IMR-90 (cell line): ENCODE data around the gene PCID2. TPM values are rescaled to one million over a fixed set of nuclear protein-coding genes. Genes with fewer than 3 reads are reported as not detected.

ENCODE experiments used
- ATAC-seq: fragments of 200-7000 bp; cut with Tn5 transposase; 2 replicates; pipeline ENCODE4 v1.9.1; 2020; ENCODE audit warnings: low read depth, mild to moderate bottlenecking, moderate library complexity
- BruUV-seq: library from RNA; stranded (reverse); fragments of 400-500 nt; replicated peaks from 2 replicates; lab custom pipeline; 2021; lab: Mats Ljungman, UMichigan
- CTCF ChIA-PET: fragments of 300-600 bp; formaldehyde crosslinking; extraction: SDS; loops from one replicate; lab custom pipeline; 2021; ENCODE audit warnings: antibody characterized with exemption; lab: Yijun Ruan, JAX
- POLR2A ChIA-PET: fragments of 300-600 bp; sonication (Branson Sonifier 250); formaldehyde crosslinking; loops from one replicate; lab custom pipeline; 2022; ENCODE audit warnings: antibody characterized with exemption; ENCODE audit not compliant: unreplicated experiment; lab: Charles Lee
- DNase-seq: peaks from one replicate; pipeline ENCODE4 v3.0.0; 2013
- H2AFZ ChIP-seq: replicated peaks from 2 replicates; pipeline ENCODE3; 2013; ENCODE audit warnings: low read length, mild to moderate bottlenecking; ENCODE audit not compliant: poor library complexity
- H2AK5ac ChIP-seq: 2 replicates; pipeline ENCODE4 v1.6.1; 2013; ENCODE audit warnings: low read depth, low read length, inconsistent platforms
- H2AK9ac ChIP-seq: replicated peaks from 2 replicates; pipeline ENCODE3; 2013; ENCODE audit warnings: mild to moderate bottlenecking, low read depth, low read length, moderate library complexity; ENCODE audit not compliant: poor library complexity
- H2BK120ac ChIP-seq: 2 replicates; pipeline ENCODE4 v1.6.1; 2013; ENCODE audit warnings: low read depth, low read length, inconsistent platforms
- H2BK15ac ChIP-seq: 3 replicates; pipeline ENCODE4 v1.6.1; 2013; ENCODE audit warnings: low read depth, low read length, inconsistent platforms
- H2BK20ac ChIP-seq: 2 replicates; pipeline ENCODE4 v1.6.1; 2013; ENCODE audit warnings: low read depth, mild to moderate bottlenecking, inconsistent platforms, low read length, moderate library complexity
- H2BK5ac ChIP-seq: 2 replicates; pipeline ENCODE4 v1.6.1; 2013; ENCODE audit warnings: mild to moderate bottlenecking, low read depth, low read length, inconsistent platforms; ENCODE audit not compliant: poor library complexity, severe bottlenecking
- H3K14ac ChIP-seq: replicated peaks from 2 replicates; pipeline ENCODE4 v1.6.1; 2013; ENCODE audit warnings: low read depth, low read length, inconsistent platforms
- H3K18ac ChIP-seq: 2 replicates; pipeline ENCODE4 v1.6.1; 2013; ENCODE audit warnings: low read depth, low read length, control low read depth
- H3K23ac ChIP-seq: 2 replicates; pipeline ENCODE4 v1.6.1; 2013; ENCODE audit warnings: low read depth, low read length, inconsistent platforms
- H3K27ac ChIP-seq: 2 replicates; pipeline ENCODE4 v1.5.1; 2013; ENCODE audit warnings: mild to moderate bottlenecking, control low read depth, low read length; ENCODE audit not compliant: insufficient read depth
- H3K27me3 ChIP-seq: 2 replicates; pipeline ENCODE4 v1.6.1; 2013; ENCODE audit warnings: low read length; ENCODE audit not compliant: control insufficient read depth, insufficient read depth
- H3K36me3 ChIP-seq: 2 replicates; pipeline ENCODE4 v1.6.1; 2013; ENCODE audit warnings: low read length, mixed read lengths; ENCODE audit not compliant: control insufficient read depth, insufficient read depth
- H3K4ac ChIP-seq: 2 replicates; pipeline ENCODE4 v1.6.1; 2013; ENCODE audit warnings: low read depth, low read length, inconsistent platforms
- H3K4me1 ChIP-seq: 2 replicates; pipeline ENCODE4 v1.6.1; 2013; ENCODE audit warnings: low read length, mixed read lengths; ENCODE audit not compliant: control insufficient read depth, insufficient read depth
- H3K4me2 ChIP-seq: 2 replicates; pipeline ENCODE4 v1.6.1; 2013; ENCODE audit warnings: low read depth, mild to moderate bottlenecking, control low read depth, low read length, moderate library complexity
- H3K4me3 ChIP-seq: 2 replicates; pipeline ENCODE4 v1.5.1; 2013; ENCODE audit warnings: low read depth, mild to moderate bottlenecking, control low read depth, low read length, moderate library complexity; ENCODE audit not compliant: insufficient read depth
- H3K56ac ChIP-seq: 2 replicates; pipeline ENCODE4 v1.6.1; 2013; ENCODE audit warnings: low read length, inconsistent platforms; ENCODE audit not compliant: insufficient read depth; ENCODE audit errors: extremely low read depth
- H3K79me1 ChIP-seq, 2 experiments: 2 replicates each; pipeline ENCODE4 v1.6.1; 2013; ENCODE audit warnings: low read length in 2 of 2, inconsistent platforms in 1 of 2, low read depth in 1 of 2
- H3K9ac ChIP-seq: 2 replicates; pipeline ENCODE4 v1.6.1; 2013; ENCODE audit warnings: low read depth, low read length, control low read depth
- H3K9me1 ChIP-seq: 2 replicates; pipeline ENCODE4 v1.6.1; 2013; ENCODE audit warnings: low read length, inconsistent platforms; ENCODE audit not compliant: insufficient read depth
- H3K9me3 ChIP-seq: 2 replicates; pipeline ENCODE4 v1.6.1; 2013; ENCODE audit warnings: low read length; ENCODE audit not compliant: control insufficient read depth, insufficient read depth
- H4K20me1 ChIP-seq: 2 replicates; pipeline ENCODE4 v1.6.1; 2013; ENCODE audit warnings: low read length, inconsistent platforms; ENCODE audit not compliant: insufficient read depth
- H4K5ac ChIP-seq: 2 replicates; pipeline ENCODE4 v1.6.1; 2013; ENCODE audit warnings: mild to moderate bottlenecking, low read depth, low read length, control low read depth
- H4K8ac ChIP-seq, 2 experiments: 2 replicates each; pipeline ENCODE4 v1.6.1; 2013; ENCODE audit warnings: low read depth in 2 of 2, low read length in 2 of 2, control low read depth in 1 of 2, inconsistent platforms in 1 of 2
- H4K91ac ChIP-seq: 2 replicates; pipeline ENCODE4 v1.6.1; 2013; ENCODE audit warnings: low read depth, low read length, inconsistent platforms; ENCODE audit not compliant: insufficient read depth
- BHLHE40 ChIP-seq: fragments of 150-350 bp; IDR thresholded peaks from 2 replicates; pipeline ENCODE4 v1.6.1; 2016; ENCODE audit warnings: mild to moderate bottlenecking, low read depth, low read length
- CEBPB ChIP-seq: IDR thresholded peaks from 2 replicates; pipeline ENCODE4 v1.6.1; 2012; ENCODE audit warnings: low read depth, low read length, improper control_type of control experiment
- CHD1 ChIP-seq: IDR thresholded peaks from 2 replicates; pipeline ENCODE4 v1.6.1; 2012; ENCODE audit warnings: low read depth, low read length, improper control_type of control experiment
- FOS ChIP-seq: fragments of 150-350 bp; IDR thresholded peaks from 2 replicates; pipeline ENCODE4 v1.6.1; 2016; ENCODE audit warnings: low read depth, low read length
- MAFK ChIP-seq: IDR thresholded peaks from 2 replicates; pipeline ENCODE4 v1.6.1; 2012; ENCODE audit warnings: low read depth, low read length, improper control_type of control experiment
- MXI1 ChIP-seq: IDR thresholded peaks from 2 replicates; pipeline ENCODE4 v1.6.1; 2012; ENCODE audit warnings: low read depth, mild to moderate bottlenecking, low read length, moderate library complexity, borderline replicate concordance
- NFE2L2 ChIP-seq: fragments of 150-350 bp; IDR thresholded peaks from 2 replicates; pipeline ENCODE4 v1.6.1; 2016; ENCODE audit warnings: low read depth, mild to moderate bottlenecking, low read length
- POLR2A ChIP-seq: IDR thresholded peaks from 2 replicates; pipeline ENCODE4 v1.6.1; 2012; ENCODE audit warnings: mild to moderate bottlenecking, low read depth, low read length
- RAD21 ChIP-seq: IDR thresholded peaks from 2 replicates; pipeline ENCODE4 v1.6.1; 2012; ENCODE audit warnings: low read length, improper control_type of control experiment
- RCOR1 ChIP-seq: IDR thresholded peaks from 2 replicates; pipeline ENCODE4 v1.6.1; 2012; ENCODE audit warnings: mild to moderate bottlenecking, low read length, improper control_type of control experiment; ENCODE audit not compliant: insufficient replicate concordance
- RFX5 ChIP-seq: IDR thresholded peaks from 2 replicates; pipeline ENCODE4 v1.8.0; 2012; ENCODE audit warnings: low read depth, mild to moderate bottlenecking, low read length, moderate library complexity
- SMC3 ChIP-seq: fragments of 150-350 bp; IDR thresholded peaks from 2 replicates; pipeline ENCODE4 v1.6.1; 2016; ENCODE audit warnings: low read depth, mild to moderate bottlenecking, antibody characterized with exemption, low read length, moderate library complexity
- USF2 ChIP-seq: fragments of 150-350 bp; IDR thresholded peaks from 2 replicates; pipeline ENCODE4 v1.6.1; 2017; ENCODE audit warnings: mild to moderate bottlenecking, antibody characterized with exemption, low read length, low read depth
- WGBS, 2 experiments: methylation state at CpG; one replicate each; pipeline versions ENCODE4 v1.1.5 to v1.1.7; 2013; ENCODE audit warnings: missing lambda C conversion rate in 2 of 2; ENCODE audit not compliant: insufficient read length in 1 of 2; ENCODE audit errors: extremely low coverage in 2 of 2; 5-methylcytosine and 5-hydroxymethylcytosine counted together
- dilution Hi-C: fragments of 300-500 bp; cut with HindIII; formaldehyde crosslinking; loops from one replicate; pipeline ENCODE4 v1.14.3; 2018; ENCODE audit warnings: low sequenced_read_pairs; ENCODE audit not compliant: unreplicated experiment
- in situ Hi-C: fragments of 300-500 bp; cut with MboI; formaldehyde crosslinking; loops from 3 replicates; pipeline ENCODE4 v1.14.3; 2019; ENCODE audit warnings: low sequenced_read_pairs, inconsistent platforms, mixed read lengths
- intact Hi-C: fragments of 100-400 bp; cut with micrococcal nuclease; formaldehyde crosslinking; loops from 2 replicates; pipeline ENCODE4 v1.10.0; 2022
- polyA plus RNA-seq, 3 experiments: library from polyadenylated mRNA; depleted of rRNA; stranded (reverse); fragments of >200 nt; gene quantifications; 2 replicates each; pipeline ENCODE4 v1.2.3, GENCODE V29; 2012; ENCODE audit warnings: low replicate concordance in 1 of 3
- total RNA-seq: library from RNA; depleted of rRNA; stranded (reverse); fragments of >200 nt; gene quantifications from 2 replicates; pipeline ENCODE4 v1.2.3, GENCODE V29; 2012
- TF ChIP-seq, protein P1 (sequence below): fragments of 150-350 bp; IDR thresholded peaks from 2 replicates; pipeline ENCODE4 v1.6.1; 2016; ENCODE audit warnings: low read depth, mild to moderate bottlenecking, low read length, moderate library complexity, borderline replicate concordance
- TF ChIP-seq, protein P2 (sequence below): conservative IDR thresholded peaks from 2 replicates; pipeline ENCODE4 v1.5.1; 2012; ENCODE audit warnings: mild to moderate bottlenecking, low read depth, low read length, improper control_type of control experiment

The PCID2 gene
- total and polyA plus RNA-seq, 2 of the 4 experiments (the other 2 are of a cell fraction) = 83.5 to 90.9 TPM

- dilution Hi-C loops = no loop called here
- H3K79me1 ChIP-seq = peaks cover 5 to 8% of the 10 kb centered on the region in 2 experiments; a peak in 2 of 4 replicates
- ChIA-PET CTCF (no interaction called here), POLR2A (no interaction called here)
- no peak overlapping the region for H3K9ac ChIP-seq
- H3K9me1 ChIP-seq = no peaks in the 10 kb centered on the region
- no peak overlapping the region for H2BK20ac ChIP-seq
- H2AK9ac ChIP-seq = no peak overlapping the region
- no peak overlapping the region for H3K14ac ChIP-seq
- H3K4me2 ChIP-seq = no peak overlapping the region
- in situ Hi-C loops = loop anchor here (25.0 kb wide), 1 partner anchor 303 kb away; no protein-coding TSS in a partner anchor
- no peak for ATAC-seq
- no peak overlapping the region for H3K18ac ChIP-seq
- no peak overlapping the region for H2BK5ac ChIP-seq
- no peak overlapping the region for H2AFZ ChIP-seq
- H3K36me3 ChIP-seq = peaks cover 53% of the 10 kb centered on the region
- no peak overlapping the region for H2AK5ac ChIP-seq
- intact Hi-C loops = loop anchor here (10.0 kb wide), 1 partner anchor 295 kb away; no protein-coding TSS in a partner anchor
- H3K4me3 ChIP-seq = no peak overlapping the region
- no peak overlapping the region for H3K4ac ChIP-seq
- H3K9me3 ChIP-seq = no peaks in the 10 kb centered on the region
- WGBS, 2 experiments = 80% methylated on average over 1 of the region's 6 CpGs; no CpG with 5 or more reads in 1 of the 2 experiments
- BruUV-seq = no TSS peak
- no peak overlapping the region for H4K5ac ChIP-seq
- no peaks in the 10 kb centered on the region for H3K4me1 ChIP-seq
- no peak for DNase-seq
- no peak overlapping the region for H2BK120ac ChIP-seq
- H4K20me1 ChIP-seq = no peaks in the 10 kb centered on the region
- no peak overlapping the region for H3K23ac ChIP-seq
- no peak for TF ChIP-seq NFE2L2
- no peak for TF ChIP-seq USF2
- TF ChIP-seq FOS = no peak
- no peak for TF ChIP-seq CEBPB
- no peak for TF ChIP-seq RFX5
- TF ChIP-seq, protein P1, sequence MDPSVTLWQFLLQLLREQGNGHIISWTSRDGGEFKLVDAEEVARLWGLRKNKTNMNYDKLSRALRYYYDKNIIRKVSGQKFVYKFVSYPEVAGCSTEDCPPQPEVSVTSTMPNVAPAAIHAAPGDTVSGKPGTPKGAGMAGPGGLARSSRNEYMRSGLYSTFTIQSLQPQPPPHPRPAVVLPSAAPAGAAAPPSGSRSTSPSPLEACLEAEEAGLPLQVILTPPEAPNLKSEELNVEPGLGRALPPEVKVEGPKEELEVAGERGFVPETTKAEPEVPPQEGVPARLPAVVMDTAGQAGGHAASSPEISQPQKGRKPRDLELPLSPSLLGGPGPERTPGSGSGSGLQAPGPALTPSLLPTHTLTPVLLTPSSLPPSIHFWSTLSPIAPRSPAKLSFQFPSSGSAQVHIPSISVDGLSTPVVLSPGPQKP = no peak
- TF ChIP-seq, protein P2, sequence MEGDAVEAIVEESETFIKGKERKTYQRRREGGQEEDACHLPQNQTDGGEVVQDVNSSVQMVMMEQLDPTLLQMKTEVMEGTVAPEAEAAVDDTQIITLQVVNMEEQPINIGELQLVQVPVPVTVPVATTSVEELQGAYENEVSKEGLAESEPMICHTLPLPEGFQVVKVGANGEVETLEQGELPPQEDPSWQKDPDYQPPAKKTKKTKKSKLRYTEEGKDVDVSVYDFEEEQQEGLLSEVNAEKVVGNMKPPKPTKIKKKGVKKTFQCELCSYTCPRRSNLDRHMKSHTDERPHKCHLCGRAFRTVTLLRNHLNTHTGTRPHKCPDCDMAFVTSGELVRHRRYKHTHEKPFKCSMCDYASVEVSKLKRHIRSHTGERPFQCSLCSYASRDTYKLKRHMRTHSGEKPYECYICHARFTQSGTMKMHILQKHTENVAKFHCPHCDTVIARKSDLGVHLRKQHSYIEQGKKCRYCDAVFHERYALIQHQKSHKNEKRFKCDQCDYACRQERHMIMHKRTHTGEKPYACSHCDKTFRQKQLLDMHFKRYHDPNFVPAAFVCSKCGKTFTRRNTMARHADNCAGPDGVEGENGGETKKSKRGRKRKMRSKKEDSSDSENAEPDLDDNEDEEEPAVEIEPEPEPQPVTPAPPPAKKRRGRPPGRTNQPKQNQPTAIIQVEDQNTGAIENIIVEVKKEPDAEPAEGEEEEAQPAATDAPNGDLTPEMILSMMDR = no peak
- TF ChIP-seq MXI1 = no peak
- TF ChIP-seq MAFK = no peak
- TF ChIP-seq BHLHE40 = no peak
- no peak for TF ChIP-seq POLR2A
- TF ChIP-seq RCOR1 = no peak
- TF ChIP-seq RAD21 = no peak
- TF ChIP-seq SMC3 = no peak
- no peak for TF ChIP-seq CHD1
- no peak overlapping the region for H3K27ac ChIP-seq
- no peak overlapping the region for H4K8ac ChIP-seq
- H2BK15ac ChIP-seq = no peak overlapping the region
- H4K91ac ChIP-seq = no peak overlapping the region
- no peak overlapping the region for H3K56ac ChIP-seq
- no peaks in the 10 kb centered on the region for H3K27me3 ChIP-seq
Measured at GRCh38 chr13:113239986-113240385, 31.5 kb upstream of the PCID2 start.
